ENCODE data around the gene ANKLE1.
A peak's percentile ranks its signal among the peaks of the same experiment; 100 is the strongest.

Gene ANKLE1
- 2.5 to 4.3 reads per million in 2 experiments for total RNA-seq

GRCh38 chr19:17281391-17282304 is at the start of gene ANKLE1:
ANKLE1 (plus strand) TSS chr19:17281901; CDS start chr19:17281921, 20 bp downstream.
- no peak for DNase-seq (ENCODE audit: low read depth)

- DNase-seq (ENCODE audit: low read depth): no peak
Observed at GRCh38 chr19:17232258-17232657, 49.4 kb upstream of the ANKLE1 start.

GRCh38 chr19:17234911-17235299 is 46.8 kb upstream of the ANKLE1 start:
- DNase-seq (ENCODE audit: low read depth): peak; percentile 33

- peak; percentile 61 for DNase-seq (ENCODE audit: low read depth)
Observed at GRCh38 chr19:17235300-17235970, 46.3 kb upstream of the ANKLE1 start.

GRCh38 chr19:17235971-17236777 is 45.5 kb upstream of the ANKLE1 start:
- no peak for DNase-seq (ENCODE audit: low read depth)

GRCh38 chr19:17236811-17237543 is 44.7 kb upstream of the ANKLE1 start:
- DNase-seq (ENCODE audit: low read depth): no peak

- DNase-seq (ENCODE audit: low read depth): no peak
Observed at GRCh38 chr19:17237747-17238706, 43.7 kb upstream of the ANKLE1 start.

- no peak for DNase-seq (ENCODE audit: low read depth)
Observed at GRCh38 chr19:17240062-17240752, 41.5 kb upstream of the ANKLE1 start.

GRCh38 chr19:17240826-17241399 is 40.8 kb upstream of the ANKLE1 start:
- no peak for DNase-seq (ENCODE audit: low read depth)

GRCh38 chr19:17242431-17243208 is 39.1 kb upstream of the ANKLE1 start:
- no peak for DNase-seq (ENCODE audit: low read depth)

- DNase-seq (ENCODE audit: low read depth): no peak
Observed at GRCh38 chr19:17243211-17243829, 38.4 kb upstream of the ANKLE1 start.

GRCh38 chr19:17243830-17244617 is 37.7 kb upstream of the ANKLE1 start:
- no peak for DNase-seq (ENCODE audit: low read depth)

GRCh38 chr19:17244618-17245534 is 36.8 kb upstream of the ANKLE1 start:
- DNase-seq (ENCODE audit: low read depth): no peak

GRCh38 chr19:17245535-17245984 is 36.1 kb upstream of the ANKLE1 start, which contains the start of gene NR2F6:
NR2F6 (minus strand) TSS chr19:17245919; CDS start chr19:17245220, 699 bp downstream.
- DNase-seq (ENCODE audit: low read depth): no peak

- no peak for DNase-seq (ENCODE audit: low read depth)
Observed at GRCh38 chr19:17246681-17247425, 34.8 kb upstream of the ANKLE1 start.

Data from T follicular helper cell (primary cell).